CD14-positive monocyte (primary cell): ENCODE data around the gene CFAP90. TPM values are rescaled to one million over a fixed set of nuclear protein-coding genes. Genes with fewer than 3 reads are reported as not detected.

ENCODE experiments used
- DNase-seq, 3 donors: peaks; one replicate each; pipeline ENCODE4 v3.0.0-alpha.2; 2011 to 2022
- H2AFZ ChIP-seq: 2 replicates; pipeline ENCODE4 v1.6.0; 2012; ENCODE audit warnings: mild to moderate bottlenecking, low read depth, low read length, inconsistent platforms; ENCODE audit not compliant: insufficient read depth, poor library complexity, severe bottlenecking
- H3K27ac ChIP-seq, 2 donors: 1 replicate in 1 of 2; 2 replicates in 1 of 2; pipeline ENCODE4 v1.5.1; 2012 to 2013; ENCODE audit warnings: low read length in 2 of 2, control low read depth in 1 of 2, inconsistent platforms in 1 of 2, low read depth in 1 of 2, mild to moderate bottlenecking in 1 of 2
- H3K27me3 ChIP-seq, 2 donors: one replicate each; pipeline versions ENCODE4 v1.6.0 to v1.6.1; 2011 to 2013; ENCODE audit warnings: low read length in 2 of 2; ENCODE audit not compliant: control insufficient read depth in 2 of 2, insufficient read depth in 2 of 2
- H3K36me3 ChIP-seq, 2 donors: replicated peaks in 1 of 2; 1 replicate in 1 of 2; 2 replicates in 1 of 2; pipeline versions ENCODE4 v1.5.1 to v1.6.1; 2012 to 2013; ENCODE audit warnings: low read length in 2 of 2, control low read depth in 1 of 2, inconsistent platforms in 1 of 2, mild to moderate bottlenecking in 1 of 2; ENCODE audit not compliant: insufficient read depth in 2 of 2, control insufficient read depth in 1 of 2
- H3K4me1 ChIP-seq, 2 donors: 1 replicate in 1 of 2; 2 replicates in 1 of 2; pipeline versions ENCODE4 v1.5.1 to v1.6.1; 2012 to 2013; ENCODE audit warnings: low read length in 2 of 2, control low read depth in 1 of 2, inconsistent platforms in 1 of 2, mild to moderate bottlenecking in 1 of 2, moderate library complexity in 1 of 2; ENCODE audit not compliant: insufficient read depth in 2 of 2, control insufficient read depth in 1 of 2
- H3K4me2 ChIP-seq: replicated peaks from 2 replicates; pipeline ENCODE3; 2012; ENCODE audit warnings: low read length, moderate library complexity, mild to moderate bottlenecking; ENCODE audit not compliant: poor library complexity, severe bottlenecking; ENCODE audit errors: extremely low read depth
- H3K4me3 ChIP-seq, 3 experiments: fragments of 200-600 bp in 1 of 3; sonication (generic) in 1 of 3; replicated peaks in 1 of 3; 1 replicate in 2 of 3; 2 replicates in 1 of 3; pipeline ENCODE4 v1.5.1; 2011 to 2013; ENCODE audit warnings: low read length in 3 of 3, mild to moderate bottlenecking in 3 of 3, control low read depth in 2 of 3, low read depth in 2 of 3, inconsistent platforms in 1 of 3, moderate library complexity in 1 of 3
- H3K79me2 ChIP-seq: 2 replicates; pipeline ENCODE4 v1.6.0; 2012; ENCODE audit warnings: mild to moderate bottlenecking, control low read depth, inconsistent platforms, low read length, moderate library complexity; ENCODE audit not compliant: insufficient read depth
- H3K9ac ChIP-seq: 2 replicates; pipeline ENCODE4 v1.6.0; 2017; ENCODE audit warnings: low read length, mild to moderate bottlenecking; ENCODE audit not compliant: insufficient read depth, poor library complexity, severe bottlenecking
- H3K9me3 ChIP-seq, 2 donors: replicated peaks in 1 of 2; 1 replicate in 1 of 2; 2 replicates in 1 of 2; pipeline versions ENCODE4 v1.5.1 to v1.6.1; 2012 to 2013; ENCODE audit warnings: low read length in 2 of 2, control low read depth in 1 of 2; ENCODE audit not compliant: control insufficient read depth in 1 of 2, insufficient read depth in 1 of 2
- H4K20me1 ChIP-seq: 2 replicates; pipeline ENCODE4 v1.6.0; 2012; ENCODE audit warnings: mild to moderate bottlenecking, low read length, control low read depth, moderate library complexity; ENCODE audit not compliant: insufficient read depth
- H3K27ac Mint-ChIP-seq, 7 donors: one replicate each; pipeline ENCODE4 v1.8.0; 2020; ENCODE audit warnings: mild to moderate bottlenecking in 7 of 7, mixed read lengths in 7 of 7, moderate library complexity in 6 of 7, inconsistent platforms in 2 of 7
- H3K27me3 Mint-ChIP-seq, 3 donors: one replicate each; pipeline ENCODE4 v1.8.0; 2021 to 2022; ENCODE audit warnings: low read depth in 3 of 3, mild to moderate bottlenecking in 3 of 3, mixed read lengths in 3 of 3, moderate library complexity in 3 of 3, inconsistent platforms in 1 of 3
- H3K36me3 Mint-ChIP-seq, 2 donors: one replicate each; pipeline ENCODE4 v1.8.0; 2020; ENCODE audit warnings: mixed read lengths in 2 of 2, inconsistent platforms in 1 of 2, mild to moderate bottlenecking in 1 of 2
- H3K4me1 Mint-ChIP-seq: one replicate; pipeline ENCODE4 v1.8.0; 2020; ENCODE audit warnings: mild to moderate bottlenecking, mixed read lengths
- H3K4me3 Mint-ChIP-seq, 2 donors: one replicate each; pipeline ENCODE4 v1.8.0; 2020; ENCODE audit warnings: mild to moderate bottlenecking in 2 of 2, mixed read lengths in 2 of 2, moderate library complexity in 1 of 2
- H3K9me3 Mint-ChIP-seq, 7 donors: one replicate each; pipeline ENCODE4 v1.8.0; 2020 to 2022; ENCODE audit warnings: mixed read lengths in 7 of 7, mild to moderate bottlenecking in 6 of 7, moderate library complexity in 6 of 7, inconsistent platforms in 2 of 7
- WGBS: methylation state at CpG from one replicate; pipeline ENCODE4 v1.1.5; 2013; ENCODE audit warnings: missing lambda C conversion rate; ENCODE audit not compliant: insufficient coverage; 5-methylcytosine and 5-hydroxymethylcytosine counted together
- intact Hi-C, 2 donors: fragments of 100-400 bp; cut with micrococcal nuclease; formaldehyde crosslinking; loops; one replicate each; pipeline versions ENCODE4 v1.15.0 to v1.15.1; 2023
- polyA minus RNA-seq: library from RNA; depleted of rRNA, polyadenylated mRNA; stranded (reverse); fragments of >200 nt; gene quantifications from 2 replicates; pipeline ENCODE4 v1.2.3, GENCODE V29; 2012
- polyA plus RNA-seq, 3 donors: library from polyadenylated mRNA; depleted of rRNA in 1 of 3; unstranded in 2 of 3; stranded (reverse) in 1 of 3; fragments of 300-500 nt in 2 of 3; fragments of >200 nt in 1 of 3; fragmentation: Illumina TruSeq in 2 of 3; gene quantifications; 1 replicate in 2 of 3; 2 replicates in 1 of 3; pipeline ENCODE4 v1.2.3, GENCODE V29; 2012 to 2021
- total RNA-seq, 12 experiments: library from RNA in 1 of 12; stranded (reverse) in 1 of 12; fragments of 120-200 nt in 1 of 12; gene quantifications; one replicate each; pipeline ENCODE4 v1.2.4 and lab custom pipeline; 2013 to 2026; ENCODE audit warnings: mixed read lengths in 6 of 12, inconsistent platforms in 1 of 12
- TF ChIP-seq, protein P1 (sequence below): fragments of 200-600 bp; IDR thresholded peaks from one replicate; pipeline ENCODE4 v1.8.0; 2022; ENCODE audit warnings: antibody characterized with exemption, mild to moderate bottlenecking

CFAP90 gene, protein sequence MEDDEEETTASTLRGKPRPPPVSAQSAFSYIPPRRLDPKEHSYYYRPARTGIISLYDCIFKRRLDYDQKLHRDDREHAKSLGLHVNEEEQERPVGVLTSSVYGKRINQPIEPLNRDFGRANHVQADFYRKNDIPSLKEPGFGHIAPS
- total RNA-seq (2013), result not detected
- not detected for polyA plus RNA-seq
- polyA minus RNA-seq, result 0.16 TPM in 1 of 2 replicates, not detected in the other
- total RNA-seq (lab: John Stamatoyannopoulos, UW), result 0 to 0.90 (median 0) reads per million in 11 experiments

DNA sequence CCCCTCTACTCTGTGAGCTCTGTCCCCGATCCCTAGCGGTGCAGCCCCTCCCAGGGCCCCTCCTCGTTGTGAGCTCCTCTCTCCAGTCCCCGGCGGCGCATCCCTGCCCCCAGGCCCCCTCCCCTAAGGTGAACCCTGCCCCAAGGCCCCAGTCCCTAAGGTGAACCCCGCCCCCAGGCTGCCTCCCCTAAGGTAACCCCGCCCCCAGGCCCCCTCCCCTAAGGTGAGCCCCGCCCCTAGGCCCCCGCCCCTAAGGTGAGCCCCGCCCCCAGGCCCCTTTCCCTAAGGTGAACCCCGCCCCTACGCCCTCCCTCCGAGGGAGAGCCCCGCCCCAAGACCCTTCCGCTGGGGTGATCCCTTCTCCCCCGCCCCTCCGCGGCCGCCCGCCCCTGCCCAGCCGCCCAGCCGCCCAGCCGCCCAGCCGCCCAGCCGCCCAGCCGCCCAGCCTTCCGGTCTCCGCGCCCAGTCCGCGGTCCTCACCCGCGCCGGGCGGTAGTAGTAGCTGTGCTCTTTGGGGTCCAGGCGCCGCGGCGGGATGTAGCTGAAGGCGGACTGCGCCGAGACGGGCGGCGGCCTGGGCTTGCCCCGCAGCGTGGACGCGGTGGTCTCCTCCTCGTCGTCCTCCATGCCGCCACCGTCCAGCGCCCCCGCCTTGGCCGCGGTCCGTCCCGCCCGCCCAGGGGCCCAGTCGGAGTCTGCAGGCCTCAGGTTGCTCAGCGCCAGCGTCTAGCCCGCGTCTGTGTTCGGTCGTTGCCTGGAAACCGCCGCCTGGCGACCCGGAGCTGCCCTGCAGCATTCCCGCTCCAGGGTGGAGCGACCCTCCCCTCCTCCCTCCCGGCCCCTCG lies at the start of gene CFAP90:
TSS of gene CFAP90 (minus strand) at position 739 of the 845 bp plus-strand sequence. CDS start at position 627, 112 bp downstream.
- intact Hi-C loops, result no loop called here
- H3K27ac ChIP-seq, result no peak within 1 kb of the TSS
- H3K9ac ChIP-seq, result peak within 1 kb of the TSS; percentile 27

More for the DNA sequence above, at the start of gene CFAP90:
- DNase-seq, result no peak
- H3K4me3 ChIP-seq, result peak within 1 kb of the TSS in 1 of 3 experiments; percentile 59
- H3K4me2 ChIP-seq, result peak within 1 kb of the TSS; percentile 62
- peaks cover 10% of the 10 kb centered on the region for H3K4me1 Mint-ChIP-seq
- H3K36me3 ChIP-seq, result no peaks in the 10 kb centered on the region
- H3K79me2 ChIP-seq, result no peaks in the 10 kb centered on the region
- H3K27me3 Mint-ChIP-seq, result peaks cover 44 to 63% (median 59%) of the 10 kb centered on the region in 3 donors
- peaks cover 2 to 26% (median 21%) of the 10 kb centered on the region in 7 donors for H3K9me3 Mint-ChIP-seq
- peaks cover 8 to 11% of the 10 kb centered on the region in 2 donors for H3K4me1 ChIP-seq
- WGBS, result under 1% methylated on average over 66 of the region's 76 CpGs
- TF ChIP-seq, protein P1, sequence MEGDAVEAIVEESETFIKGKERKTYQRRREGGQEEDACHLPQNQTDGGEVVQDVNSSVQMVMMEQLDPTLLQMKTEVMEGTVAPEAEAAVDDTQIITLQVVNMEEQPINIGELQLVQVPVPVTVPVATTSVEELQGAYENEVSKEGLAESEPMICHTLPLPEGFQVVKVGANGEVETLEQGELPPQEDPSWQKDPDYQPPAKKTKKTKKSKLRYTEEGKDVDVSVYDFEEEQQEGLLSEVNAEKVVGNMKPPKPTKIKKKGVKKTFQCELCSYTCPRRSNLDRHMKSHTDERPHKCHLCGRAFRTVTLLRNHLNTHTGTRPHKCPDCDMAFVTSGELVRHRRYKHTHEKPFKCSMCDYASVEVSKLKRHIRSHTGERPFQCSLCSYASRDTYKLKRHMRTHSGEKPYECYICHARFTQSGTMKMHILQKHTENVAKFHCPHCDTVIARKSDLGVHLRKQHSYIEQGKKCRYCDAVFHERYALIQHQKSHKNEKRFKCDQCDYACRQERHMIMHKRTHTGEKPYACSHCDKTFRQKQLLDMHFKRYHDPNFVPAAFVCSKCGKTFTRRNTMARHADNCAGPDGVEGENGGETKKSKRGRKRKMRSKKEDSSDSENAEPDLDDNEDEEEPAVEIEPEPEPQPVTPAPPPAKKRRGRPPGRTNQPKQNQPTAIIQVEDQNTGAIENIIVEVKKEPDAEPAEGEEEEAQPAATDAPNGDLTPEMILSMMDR, result no peak
- peak within 1 kb of the TSS in 1 of 7 donors; percentile 73 for H3K27ac Mint-ChIP-seq
- H4K20me1 ChIP-seq, result no peaks in the 10 kb centered on the region
- H3K27me3 ChIP-seq, result peaks cover 48 to 63% of the 10 kb centered on the region in 2 donors
- peaks cover 0 to 15% of the 10 kb centered on the region in 2 donors for H3K9me3 ChIP-seq
- peak within 1 kb of the TSS; percentile 56 for H2AFZ ChIP-seq
- peaks cover 0 to 2% of the 10 kb centered on the region in 2 donors for H3K36me3 Mint-ChIP-seq
- peak within 1 kb of the TSS; percentile 63 to 91 for H3K4me3 Mint-ChIP-seq
